ENCODE results near the gene SPIRE2. TPM values are rescaled to one million over a fixed set of nuclear protein-coding genes. Genes with fewer than 3 reads are reported as not detected.

The SPIRE2 gene
- polyA plus RNA-seq, 3 donors = 10.4 to 19.5 (median 12.2) TPM

DNA sequence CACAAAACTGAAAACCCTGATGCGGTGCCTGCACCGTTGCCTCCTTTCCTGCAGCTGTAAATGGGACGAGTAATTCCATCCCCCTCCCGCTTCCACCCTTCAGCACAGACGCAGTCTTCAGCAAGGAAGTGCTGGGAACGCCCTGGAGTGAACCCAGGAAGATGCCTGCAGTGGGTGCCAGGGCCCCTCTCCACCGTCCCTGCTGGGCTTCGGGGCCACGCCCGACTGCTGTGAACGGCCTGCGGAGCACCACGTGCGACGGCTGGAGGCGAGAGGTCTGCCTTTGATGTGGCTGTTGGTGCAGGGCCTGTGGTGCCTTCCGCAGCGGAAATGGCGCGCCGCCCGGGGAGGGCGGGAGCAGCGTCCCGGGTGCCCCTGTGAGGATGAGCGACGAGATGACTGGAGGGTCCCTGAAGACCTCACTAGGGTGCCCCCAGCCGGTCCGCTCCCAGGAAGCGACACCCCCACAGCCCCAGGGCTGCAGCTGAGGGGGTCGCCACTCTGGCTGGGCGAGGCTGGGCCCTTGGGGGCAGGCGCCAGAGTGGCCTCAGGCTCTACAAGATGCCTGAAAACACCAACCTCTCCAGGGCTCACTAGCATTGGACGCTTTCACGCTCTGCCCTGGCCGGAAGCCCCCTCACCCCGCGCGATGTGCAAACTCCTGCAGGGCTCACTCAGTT lies 89.6 kb downstream of the SPIRE2 start:
- peak in 1 of 11 donors; percentile 23 for DNase-seq (ENCODE audit: extremely low read depth in 1 of 11, low read depth in 9 of 11, low spot score in 4 of 11)

DNA sequence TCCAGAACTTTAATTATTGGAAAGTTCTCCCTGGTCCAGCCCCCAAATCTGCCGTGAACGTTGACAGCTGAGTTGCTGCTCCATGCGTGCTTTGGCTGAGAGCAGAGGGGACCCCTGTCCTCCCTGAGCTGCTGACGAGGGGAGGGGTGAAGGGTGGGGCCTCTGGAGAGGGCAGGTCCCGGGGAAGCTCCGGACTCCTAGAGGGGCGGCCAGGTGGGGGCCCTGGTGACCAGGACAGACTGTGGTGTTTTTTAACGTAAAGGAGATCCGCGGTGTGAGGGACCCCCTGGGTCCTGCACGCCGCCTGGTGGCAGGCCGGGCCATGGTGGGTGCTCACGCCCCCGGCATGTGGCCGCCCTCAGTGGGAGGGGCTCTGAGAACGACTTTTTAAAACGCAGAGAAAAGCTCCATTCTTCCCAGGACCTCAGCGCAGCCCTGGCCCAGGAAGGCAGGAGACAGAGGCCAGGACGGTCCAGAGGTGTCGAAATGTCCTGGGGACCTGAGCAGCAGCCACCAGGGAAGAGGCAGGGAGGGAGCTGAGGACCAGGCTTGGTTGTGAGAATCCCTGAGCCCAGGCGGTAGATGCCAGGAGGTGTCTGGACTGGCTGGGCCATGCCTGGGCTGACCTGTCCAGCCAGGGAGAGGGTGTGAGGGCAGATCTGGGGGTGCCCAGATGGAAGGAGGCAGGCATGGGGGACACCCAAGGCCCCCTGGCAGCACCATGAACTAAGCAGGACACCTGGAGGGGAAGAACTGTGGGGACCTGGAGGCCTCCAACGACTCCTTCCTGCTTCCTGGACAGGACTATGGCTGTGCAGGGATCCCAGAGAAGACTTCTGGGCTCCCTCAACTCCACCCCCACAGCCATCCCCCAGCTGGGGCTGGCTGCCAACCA lies 90.4 kb downstream of the SPIRE2 start, which contains the start of gene MC1R:
MC1R (plus strand) TSS at position 410 of the 895 bp plus-strand sequence; CDS start at position 807, 397 bp downstream.
- no peak for DNase-seq (ENCODE audit: extremely low read depth in 1 of 11, low read depth in 9 of 11, low spot score in 4 of 11)

- no peak for DNase-seq (ENCODE audit: extremely low read depth in 1 of 11, low read depth in 9 of 11, low spot score in 4 of 11)
Measured at GRCh38 chr16:89919535-89920406, 91.5 kb downstream of the SPIRE2 start.

GRCh38 chr16:89920723-89921122 lies 92.4 kb downstream of the SPIRE2 start:
- DNase-seq (ENCODE audit: extremely low read depth in 1 of 11, low read depth in 9 of 11, low spot score in 4 of 11) = no peak

Other genes starting within 250 kb of the SPIRE2 start
- gene DPEP1, start 214.8 kb upstream of the SPIRE2 start, polyA plus RNA-seq (ENCODE audit: insufficient read length in 3 of 3) = 10 to 100 TPM; 28.6 to 62.6 (median 43.9) TPM
- 10 to 100 TPM; 60.4 to 83.1 (median 79.7) TPM for gene CHMP1A, start 170.8 kb upstream of the SPIRE2 start, polyA plus RNA-seq (ENCODE audit: insufficient read length in 3 of 3)
- 10 to 100 TPM; 16.5 to 17.2 (median 16.6) TPM for gene SPATA33, start 170.6 kb upstream of the SPIRE2 start, polyA plus RNA-seq (ENCODE audit: insufficient read length in 3 of 3)
- 100 to 1,000 TPM in 2 of 3 donors, 10 to 100 TPM in 1; 90.3 to 167 (median 127) TPM for gene CDK10, start 141.8 kb upstream of the SPIRE2 start, polyA plus RNA-seq (ENCODE audit: insufficient read length in 3 of 3)
- gene SPATA2L, start 126.8 kb upstream of the SPIRE2 start, polyA plus RNA-seq (ENCODE audit: insufficient read length in 3 of 3) = 10 to 100 TPM in 1 of 3 donors, 1 to 10 TPM in 2; 5.2 to 11.2 (median 8.2) TPM
- 10 to 100 TPM; 10.2 to 16.5 (median 13.1) TPM for gene VPS9D1, start 107.6 kb upstream of the SPIRE2 start, polyA plus RNA-seq (ENCODE audit: insufficient read length in 3 of 3)
- 10 to 100 TPM; 24.3 to 34.7 (median 29.5) TPM for gene ZNF276, start 106.9 kb upstream of the SPIRE2 start, polyA plus RNA-seq (ENCODE audit: insufficient read length in 3 of 3)
- 10 to 100 TPM; 26.0 to 41.3 (median 35.3) TPM for gene FANCA, start 11.8 kb upstream of the SPIRE2 start, polyA plus RNA-seq (ENCODE audit: insufficient read length in 3 of 3)
- 100 to 1,000 TPM; 131 to 182 (median 148) TPM for gene TCF25, start 45.1 kb downstream of the SPIRE2 start, polyA plus RNA-seq (ENCODE audit: insufficient read length in 3 of 3)
- gene MC1R, start 90.4 kb downstream of the SPIRE2 start, polyA plus RNA-seq (ENCODE audit: insufficient read length in 3 of 3) = 1 to 10 TPM; 2.9 to 6.3 (median 3.5) TPM
- 10 to 100 TPM in 2 of 3 donors, 1 to 10 TPM in 1; 7.7 to 18.7 (median 10.2) TPM for gene TUBB3, start 94.9 kb downstream of the SPIRE2 start, polyA plus RNA-seq (ENCODE audit: insufficient read length in 3 of 3)
- 10 to 100 TPM; 32.5 to 52.7 (median 46.0) TPM for gene DEF8, start 120.3 kb downstream of the SPIRE2 start, polyA plus RNA-seq (ENCODE audit: insufficient read length in 3 of 3)
- 10 to 100 TPM in 2 of 3 donors, 1 to 10 TPM in 1; 9.2 to 14.7 (median 13.0) TPM for gene DBNDD1, start 191.0 kb downstream of the SPIRE2 start, polyA plus RNA-seq (ENCODE audit: insufficient read length in 3 of 3)
- under 1 TPM; 0.53 to 0.76 (median 0.53) TPM for gene PRDM7, start 248.9 kb downstream of the SPIRE2 start, polyA plus RNA-seq (ENCODE audit: insufficient read length in 3 of 3)